HG03460 (cell line): ENCODE results near the gene TMPRSS3.
"Not testable (repeated sequence)": the region's sequence is repeated elsewhere in the genome, so short reads cannot be mapped to it uniquely, and the experiment has no call there.

Source experiments
- ATAC-seq: cut with Tn5 transposase; IDR thresholded peaks from one replicate; pipeline ENCODE4 v1.9.1; 2021; ENCODE audit not compliant: unreplicated experiment

Gene TMPRSS3

DNA sequence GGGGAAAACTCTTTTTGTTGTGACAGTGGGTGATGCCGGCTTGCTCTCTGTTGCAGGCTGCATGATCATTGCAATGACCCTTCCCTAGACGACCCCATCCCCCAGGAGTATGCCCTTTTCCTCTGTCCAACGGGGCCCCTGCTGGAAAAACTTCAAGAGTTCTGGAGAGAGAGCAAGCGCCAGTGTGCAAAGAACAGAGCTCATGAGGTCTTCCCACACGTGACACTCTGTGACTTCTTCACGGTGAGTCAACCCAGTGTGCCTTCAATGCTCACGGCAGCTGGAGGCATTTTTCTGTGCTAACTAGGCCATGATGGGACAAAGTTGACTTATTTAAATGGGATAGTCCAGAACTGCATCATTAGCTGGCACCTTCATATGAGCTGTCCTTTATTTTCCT, 13.5 kb upstream of the TMPRSS3 start:
- no peak for ATAC-seq

GRCh38 chr21:42408718-42409117, 12.9 kb upstream of the TMPRSS3 start:
- not testable (repeated sequence) for ATAC-seq

- ATAC-seq, result no peak
Measured at GRCh38 chr21:42407476-42407875, 11.6 kb upstream of the TMPRSS3 start.

DNA sequence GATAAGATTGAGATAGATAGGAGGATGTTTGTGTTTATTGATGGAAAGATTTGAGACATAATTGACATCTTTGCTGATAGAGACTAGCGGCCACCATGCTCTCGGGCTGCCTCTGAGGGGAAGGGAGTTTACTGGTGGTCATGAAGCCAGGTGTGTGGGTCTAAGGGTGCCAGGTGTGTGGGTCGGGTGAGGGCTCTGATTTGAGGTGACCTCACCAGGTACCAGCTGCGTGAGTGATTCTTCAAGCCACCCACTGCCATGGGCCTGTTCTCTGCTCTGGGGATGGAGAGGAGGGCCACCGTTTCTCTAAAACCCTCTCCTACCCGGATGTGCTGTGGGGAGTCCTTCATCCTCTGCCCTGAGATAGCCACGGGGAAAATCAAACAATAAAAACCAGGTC, 11.0 kb upstream of the TMPRSS3 start:
- no peak for ATAC-seq

DNA sequence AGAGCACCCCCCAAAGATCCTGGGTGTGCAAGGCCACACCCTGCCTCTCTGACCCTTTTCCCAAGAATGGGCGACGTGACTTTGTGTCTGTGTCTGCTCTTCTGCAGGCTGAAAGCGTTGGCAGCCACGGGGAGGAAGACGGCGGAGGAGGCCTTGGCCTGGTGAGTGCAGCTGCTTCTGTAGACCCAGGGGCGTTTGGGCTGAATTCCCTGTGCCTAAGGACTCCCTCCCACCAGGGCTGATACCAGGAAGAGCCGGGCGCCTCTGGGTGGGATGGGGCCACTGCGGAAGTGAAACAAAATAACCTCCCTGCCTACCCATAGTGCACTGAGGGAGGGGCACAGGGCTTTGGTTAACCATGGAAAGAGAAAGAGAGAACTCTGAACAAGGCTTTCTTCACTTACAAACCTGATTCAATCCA, 10.4 kb upstream of the TMPRSS3 start:
- no peak for ATAC-seq

DNA sequence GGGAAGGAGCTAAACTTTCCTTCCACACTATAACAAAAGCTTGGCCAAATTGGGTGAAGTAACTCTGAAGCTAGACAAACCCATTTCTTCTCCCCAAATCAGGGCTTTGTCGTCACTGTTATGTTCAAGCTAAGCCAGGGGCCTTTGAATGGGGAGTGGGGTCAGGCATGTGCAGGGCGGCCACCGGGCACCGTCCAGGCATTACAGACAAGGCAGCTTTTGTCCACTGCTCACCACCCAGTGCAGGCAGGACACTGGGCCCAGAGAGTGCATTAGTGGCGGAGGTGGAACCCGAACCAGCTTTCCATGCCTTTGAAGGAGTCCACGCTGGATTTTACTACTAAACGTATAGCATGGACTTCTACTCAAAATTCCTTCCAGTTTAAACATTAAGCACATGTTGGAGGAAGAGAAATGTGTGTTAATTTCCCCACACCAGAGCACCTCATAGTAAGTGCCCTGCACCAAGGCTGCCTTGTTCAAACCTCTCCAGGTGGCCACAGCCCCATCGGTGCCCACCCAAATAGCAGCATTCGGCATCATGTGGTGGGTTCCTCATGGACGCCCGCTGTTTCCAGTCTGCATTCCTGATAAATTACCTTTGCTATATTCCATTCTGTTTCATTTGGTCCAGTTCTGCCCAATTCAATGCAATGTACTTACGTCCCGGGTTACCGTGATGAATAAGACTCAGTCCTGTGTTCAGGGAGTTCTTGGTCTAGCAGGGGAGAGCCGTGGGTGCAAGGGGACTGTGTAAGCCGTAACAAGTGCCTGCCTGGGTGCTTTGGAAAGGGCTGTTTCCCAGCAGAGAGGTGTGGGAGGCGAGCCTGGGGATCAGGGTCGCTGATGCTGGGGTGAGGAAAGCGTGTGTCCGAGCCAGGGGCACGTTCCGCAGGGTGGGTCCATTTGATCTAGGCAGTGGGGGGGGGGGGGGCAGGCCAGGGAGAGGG, 9.5 kb upstream of the TMPRSS3 start:
- no peak for ATAC-seq

- ATAC-seq, result no peak
Measured at GRCh38 chr21:42404539-42404938, 8.7 kb upstream of the TMPRSS3 start.

DNA sequence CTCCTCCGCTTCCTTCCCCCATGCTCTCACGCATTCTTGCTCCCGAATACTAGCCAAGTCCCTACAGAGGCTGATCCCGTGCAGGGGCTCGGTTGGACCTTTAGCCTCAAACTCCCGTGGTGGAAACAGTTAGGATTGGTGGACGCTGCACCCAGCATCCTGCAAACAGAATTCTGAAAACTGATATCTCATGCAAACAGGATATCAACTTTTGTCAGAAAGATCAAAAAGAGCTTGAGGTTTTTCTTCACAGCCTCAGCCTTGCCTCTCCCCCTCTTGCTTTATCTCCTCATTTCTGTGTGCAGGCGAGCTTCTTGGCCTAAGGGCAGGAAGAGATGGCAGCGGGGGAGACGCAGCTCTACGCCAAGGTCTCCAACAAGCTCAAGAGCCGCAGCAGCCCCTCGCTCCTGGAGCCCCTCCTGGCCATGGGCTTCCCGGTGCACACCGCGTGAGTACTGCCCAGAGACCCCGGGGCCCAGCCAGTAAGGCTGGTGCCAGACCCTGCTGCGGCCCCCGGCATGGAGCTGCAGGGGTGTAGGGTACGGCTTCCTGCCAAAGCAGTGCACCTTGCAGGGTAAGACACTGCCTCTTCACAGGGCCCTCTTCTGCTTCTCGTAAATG, 7.9 kb upstream of the TMPRSS3 start, which contains the start of gene UBASH3A:
UBASH3A (plus strand) TSS at position 292 of the 621 bp plus-strand sequence; CDS start at position 336, 44 bp downstream.
- ATAC-seq, result no peak

GRCh38 chr21:42401820-42402251, 6.0 kb upstream of the TMPRSS3 start:
- ATAC-seq, result no peak

DNA sequence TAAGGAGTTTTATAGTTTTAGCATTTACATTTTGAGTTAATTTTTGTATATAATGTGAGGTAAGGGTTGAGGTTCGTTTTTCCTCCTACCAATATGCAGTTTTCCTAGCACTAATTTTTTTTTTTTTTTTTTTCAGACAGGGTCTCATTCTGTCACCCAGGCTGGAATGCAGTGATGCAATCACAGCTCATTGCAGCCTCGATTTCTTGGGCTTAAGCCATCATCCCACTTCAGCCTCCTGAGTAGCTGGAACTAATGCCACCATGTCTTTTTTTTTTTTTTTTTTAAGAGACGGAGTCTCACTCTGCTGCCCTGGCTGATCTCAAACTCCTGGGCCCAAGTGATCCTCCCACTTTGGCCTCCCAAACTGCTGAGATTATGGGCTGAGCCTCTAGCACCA, 5.3 kb upstream of the TMPRSS3 start:
- no peak for ATAC-seq

GRCh38 chr21:42400525-42400924, 4.7 kb upstream of the TMPRSS3 start:
- no peak for ATAC-seq

- no peak for ATAC-seq
Measured at GRCh38 chr21:42398436-42399028, 2.7 kb upstream of the TMPRSS3 start.

GRCh38 chr21:42397746-42398394, 2.0 kb upstream of the TMPRSS3 start:
- no peak for ATAC-seq

GRCh38 chr21:42396799-42397745, 1.2 kb upstream of the TMPRSS3 start:
- no peak for ATAC-seq

GRCh38 chr21:42395302-42395701, 550 bp downstream of the TMPRSS3 start:
- ATAC-seq, result no peak

DNA sequence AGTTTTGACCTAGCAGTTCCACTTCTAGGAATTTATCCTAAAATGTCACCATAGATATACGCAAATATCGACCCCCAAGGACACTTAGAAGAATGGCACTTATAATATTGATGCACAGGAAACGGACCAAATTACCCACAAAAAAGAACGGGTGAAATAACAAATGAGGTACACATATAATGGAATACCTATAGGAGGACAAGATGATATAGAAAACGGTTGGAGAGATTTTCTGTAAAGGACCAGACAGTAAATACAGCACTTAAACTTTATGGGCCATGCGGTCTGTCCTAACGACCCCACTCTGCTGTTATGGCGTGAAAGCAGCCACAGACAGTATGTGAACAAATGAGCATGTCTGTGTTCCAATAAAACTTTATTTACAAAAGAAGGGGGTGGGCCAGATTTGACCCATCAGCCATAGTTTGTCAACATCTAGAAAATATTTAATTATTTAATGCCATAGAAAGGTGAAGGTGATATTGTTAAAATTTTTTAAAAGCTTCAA, 2.4 kb downstream of the TMPRSS3 start:
- no peak for ATAC-seq

- peak; percentile 79 for ATAC-seq
Measured at GRCh38 chr21:42392731-42393442, 3.0 kb downstream of the TMPRSS3 start.

DNA sequence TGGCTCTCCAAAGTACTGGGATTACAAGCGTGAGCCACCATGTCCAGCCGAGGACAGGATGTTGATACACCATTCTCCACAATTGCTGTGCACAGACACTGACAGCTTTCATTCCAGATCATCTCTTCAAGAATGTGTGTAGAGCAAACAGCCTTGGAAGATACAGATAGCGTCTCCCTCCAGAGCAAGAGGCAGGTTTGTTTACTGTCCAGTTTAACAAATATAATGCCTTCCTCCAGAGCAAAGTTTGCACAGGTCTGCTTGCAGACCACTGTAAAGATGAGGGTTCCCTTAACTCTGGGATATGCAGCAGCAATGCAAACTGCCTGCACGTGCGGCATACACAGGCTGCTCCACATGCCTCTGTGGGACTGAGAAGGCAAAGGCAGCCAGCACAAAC, 4.6 kb downstream of the TMPRSS3 start:
- ATAC-seq, result no peak

DNA sequence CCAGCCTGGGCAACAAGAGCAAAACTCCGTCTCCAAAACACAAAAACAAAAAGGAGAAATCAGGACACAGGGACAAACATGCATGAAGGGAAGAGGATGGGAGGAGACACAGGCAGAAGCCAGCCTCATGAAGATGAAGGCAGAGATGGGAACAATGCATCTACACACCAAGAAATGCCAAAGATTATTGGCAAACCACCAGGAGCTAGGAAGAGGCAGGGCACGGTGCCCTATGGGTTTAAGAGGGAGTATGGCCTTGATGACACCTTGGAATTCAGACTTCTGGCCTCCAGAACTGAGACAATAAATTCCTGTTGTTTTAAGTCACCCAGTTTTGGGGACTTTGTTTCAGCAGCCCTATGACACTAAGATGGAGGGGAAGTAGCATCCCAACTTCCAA, 5.2 kb downstream of the TMPRSS3 start:
- ATAC-seq, result no peak
